Measurements from ENCODE around the gene JUN. TPM values are rescaled to one million over a fixed set of nuclear protein-coding genes. Genes with fewer than 3 reads are reported as not detected.

The JUN gene
- total and polyA plus RNA-seq, 10 donors: 8.3 to 162 (median 42.2) TPM

GRCh38 chr1:58814251-58815068 is 30.6 kb upstream of the JUN start:
- peak; percentile 90 for DNase-seq
- TF ChIP-seq POLR2AphosphoS5 (IDR thresholded peaks at IDR 0.05): peak; percentile 48 to 82 (median 82)
- TF ChIP-seq POLR2A (IDR thresholded peaks at IDR 0.05): no peak
- peaks cover 17 to 68% (median 53%) of the 10 kb centered on the region in 6 donors for H3K4me1 ChIP-seq
- intact Hi-C loops (cut with DNase I; ENCODE audit: low total_unique reads): loop anchor here (10.0 kb wide), 2 partner anchors 250 to 480 kb away; partner anchors contain the start of gene FGGY
- no peaks in the 10 kb centered on the region for H3K9me3 ChIP-seq
- H3K36me3 ChIP-seq: no peaks in the 10 kb centered on the region
- peak overlapping the region; percentile 85 to 97 (median 93) for H3K27ac ChIP-seq
- H3K4me3 ChIP-seq: peak overlapping the region in 4 of 8 donors; percentile 61 to 83 (median 62)
- WGBS, 5 donors: 66 to 80% (median 70%) methylated on average over 44 to 45 of the region's 45 CpGs
- no peaks in the 10 kb centered on the region for H3K27me3 ChIP-seq (replicated peaks in 1 of 7)

- intact Hi-C loops (cut with DNase I; ENCODE audit: low total_unique reads): loop anchor here (10.0 kb wide), 2 partner anchors 251 to 481 kb away; partner anchors contain the start of gene FGGY
- DNase-seq: no peak
- TF ChIP-seq POLR2AphosphoS5 (IDR thresholded peaks at IDR 0.05): no peak
- TF ChIP-seq CTCF (IDR thresholded peaks at IDR 0.05 in 8 of 11, conservative IDR thresholded peaks at IDR 0.05 in 3 of 11): no peak
- no peak for TF ChIP-seq POLR2A (IDR thresholded peaks at IDR 0.05)
- Histone ChIP-seq H3K27ac (peak overlapping the region; percentile 16 to 97 (median 93)), H3K36me3 (no peaks in the 10 kb centered on the region), H3K4me1 (peaks cover 19 to 73% (median 58%) of the 10 kb centered on the region in 6 donors), H3K9me3 (no peaks in the 10 kb centered on the region), H3K4me3 (peak overlapping the region in 1 of 8 donors; percentile 83), H3K27me3 (replicated peaks in 1 of 7) (no peaks in the 10 kb centered on the region)
- WGBS, 5 donors: 73 to 83% (median 78%) methylated on average over 6 to 7 of the region's 7 CpGs
These were observed 30.0 kb upstream of the JUN start for GRCh38 chr1:58813801-58814200.

GRCh38 chr1:58813361-58813760 is 29.5 kb upstream of the JUN start:
- no peak overlapping the region for H3K4me3 ChIP-seq
- H3K36me3 ChIP-seq: no peaks in the 10 kb centered on the region
- peaks cover 19 to 76% (median 59%) of the 10 kb centered on the region in 6 donors for H3K4me1 ChIP-seq
- WGBS, 5 donors: 55 to 75% (median 60%) methylated on average over 1 of the region's 1 CpG
- H3K9me3 ChIP-seq: no peaks in the 10 kb centered on the region
- intact Hi-C loops (cut with DNase I; ENCODE audit: low total_unique reads): loop anchor here (10.0 kb wide), 2 partner anchors 251 to 481 kb away; partner anchors contain the start of gene FGGY
- no peaks in the 10 kb centered on the region for H3K27me3 ChIP-seq (replicated peaks in 1 of 7)
- TF ChIP-seq POLR2AphosphoS5 (IDR thresholded peaks at IDR 0.05) (no peak), POLR2A (IDR thresholded peaks at IDR 0.05) (no peak), CTCF (IDR thresholded peaks at IDR 0.05 in 8 of 11, conservative IDR thresholded peaks at IDR 0.05 in 3 of 11) (no peak)
- peak overlapping the region in 7 of 8 donors; percentile 85 to 97 (median 94) for H3K27ac ChIP-seq
- DNase-seq: no peak

- 45 to 64% (median 54%) methylated on average over 4 of the region's 4 CpGs for WGBS, 5 donors
These were observed 29.1 kb upstream of the JUN start for GRCh38 chr1:58812926-58813325.

More at GRCh38 chr1:58812926-58813325, 29.1 kb upstream of the JUN start:
- H3K36me3 ChIP-seq: no peaks in the 10 kb centered on the region
- H3K27ac ChIP-seq: peak overlapping the region in 7 of 8 donors; percentile 85 to 97 (median 94)
- peaks cover 19 to 80% (median 61%) of the 10 kb centered on the region in 6 donors for H3K4me1 ChIP-seq
- no peaks in the 10 kb centered on the region for H3K9me3 ChIP-seq
- TF ChIP-seq POLR2A (IDR thresholded peaks at IDR 0.05): no peak
- no peak for TF ChIP-seq POLR2AphosphoS5 (IDR thresholded peaks at IDR 0.05)
- TF ChIP-seq CTCF (IDR thresholded peaks at IDR 0.05 in 8 of 11, conservative IDR thresholded peaks at IDR 0.05 in 3 of 11): no peak
- intact Hi-C loops (cut with DNase I; ENCODE audit: low total_unique reads): loop anchor here (10.0 kb wide), 2 partner anchors 252 to 482 kb away; partner anchors contain the start of gene FGGY
- DNase-seq: no peak
- no peaks in the 10 kb centered on the region for H3K27me3 ChIP-seq (replicated peaks in 1 of 7)
- H3K4me3 ChIP-seq: no peak overlapping the region
